NOMO-1 treated with dmso at 0.1 percent for 144 hours (cell line): ENCODE measurements around the gene RGMA.
"Not testable (repeated sequence)": the region's sequence is repeated elsewhere in the genome, so short reads cannot be mapped to it uniquely, and the experiment has no call there.

Source experiments
- DNase-seq: peaks from one replicate; lab custom pipeline; 2025; ENCODE audit not compliant: unreplicated experiment; lab: John Stamatoyannopoulos, UW

Gene RGMA

GRCh38 chr15:93035953-93036810 lies 52.8 kb downstream of the RGMA start:
- peak; percentile 43 for DNase-seq

- DNase-seq, result no peak
Measured at GRCh38 chr15:93035092-93035915, 53.7 kb downstream of the RGMA start.

GRCh38 chr15:93034512-93034911 lies 54.5 kb downstream of the RGMA start:
- DNase-seq, result no peak

GRCh38 chr15:93033434-93034045 lies 55.5 kb downstream of the RGMA start:
- no peak for DNase-seq

GRCh38 chr15:93032515-93033206 lies 56.4 kb downstream of the RGMA start:
- DNase-seq, result not testable (repeated sequence)

DNA sequence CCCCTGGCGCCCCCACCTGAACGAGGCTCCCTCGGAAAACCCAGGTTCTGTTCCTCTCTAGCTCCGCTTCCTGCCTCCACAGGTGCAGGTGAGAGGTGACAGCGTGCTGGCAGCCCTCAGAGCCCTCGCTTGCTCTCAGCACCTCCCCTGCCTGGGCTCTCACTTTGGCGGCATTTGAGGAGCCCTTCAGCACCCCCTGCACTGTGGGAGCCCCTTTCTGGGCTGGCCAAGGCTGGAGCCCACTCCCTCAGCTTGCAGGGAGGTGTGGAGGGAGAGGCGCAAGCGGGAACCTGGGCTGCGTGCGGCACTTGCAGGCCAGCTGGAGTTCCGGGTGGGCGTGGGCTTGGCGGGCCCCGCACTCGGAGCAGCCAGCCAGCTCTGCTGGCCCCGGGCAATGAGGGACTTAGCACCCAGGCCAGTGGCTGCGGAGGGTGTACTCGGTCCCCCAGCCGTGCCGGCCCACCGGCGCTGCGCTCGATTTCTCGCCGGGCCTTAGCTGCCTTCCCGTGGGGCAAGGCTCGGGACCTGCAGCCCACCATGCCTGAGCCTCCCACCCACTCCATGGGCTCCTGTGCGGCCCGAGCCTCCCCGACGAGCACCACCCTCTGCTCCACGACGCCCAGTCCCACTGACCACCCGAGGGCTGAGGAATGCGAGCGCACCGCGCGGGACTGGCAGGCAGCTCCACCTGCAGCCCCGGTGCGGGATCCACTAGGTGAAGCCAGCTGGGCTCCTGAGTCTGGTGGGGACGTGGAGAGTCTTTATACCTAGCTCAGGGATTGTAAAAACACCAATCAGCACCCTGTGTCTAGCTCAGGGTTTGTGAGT lies 57.2 kb downstream of the RGMA start:
- DNase-seq, result not testable (repeated sequence)

GRCh38 chr15:93031103-93031464 lies 57.9 kb downstream of the RGMA start:
- no peak for DNase-seq

GRCh38 chr15:93030430-93031102 lies 58.4 kb downstream of the RGMA start:
- no peak for DNase-seq

- no peak for DNase-seq
Measured at GRCh38 chr15:93029836-93030429, 59.1 kb downstream of the RGMA start.

DNA sequence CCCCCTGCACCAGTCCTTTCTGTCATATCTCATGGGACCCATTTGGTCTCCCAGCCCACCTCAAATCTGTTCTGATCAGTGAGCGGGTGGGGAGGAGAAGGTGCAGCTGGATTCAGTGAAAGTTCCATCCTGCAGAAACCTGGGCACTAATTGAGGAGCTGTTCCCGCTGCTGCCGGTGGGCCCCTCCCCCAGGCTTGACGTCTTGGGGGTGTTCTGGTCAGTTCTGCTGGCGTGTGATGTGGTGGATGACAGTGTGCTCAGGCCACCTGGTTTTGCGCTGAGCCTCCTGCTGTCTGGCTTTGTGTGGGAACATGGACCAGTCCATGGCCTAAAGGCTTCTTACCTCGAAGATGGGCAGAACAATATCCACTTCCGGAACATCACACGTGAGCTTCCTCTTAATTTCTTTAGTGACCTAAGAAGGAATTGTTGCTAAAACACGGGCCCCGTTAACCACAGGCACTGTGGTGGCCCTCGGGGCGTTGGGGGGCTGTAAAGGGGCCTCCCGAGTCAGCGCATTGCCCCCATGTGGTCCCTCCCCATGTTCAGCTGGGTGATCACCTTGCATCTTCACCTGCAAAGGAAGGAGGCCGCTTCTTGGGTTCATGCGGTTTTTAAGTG lies 59.7 kb downstream of the RGMA start:
- no peak for DNase-seq

- DNase-seq, result peak; percentile 88
Measured at GRCh38 chr15:93028632-93029213, 60.3 kb downstream of the RGMA start.

DNA sequence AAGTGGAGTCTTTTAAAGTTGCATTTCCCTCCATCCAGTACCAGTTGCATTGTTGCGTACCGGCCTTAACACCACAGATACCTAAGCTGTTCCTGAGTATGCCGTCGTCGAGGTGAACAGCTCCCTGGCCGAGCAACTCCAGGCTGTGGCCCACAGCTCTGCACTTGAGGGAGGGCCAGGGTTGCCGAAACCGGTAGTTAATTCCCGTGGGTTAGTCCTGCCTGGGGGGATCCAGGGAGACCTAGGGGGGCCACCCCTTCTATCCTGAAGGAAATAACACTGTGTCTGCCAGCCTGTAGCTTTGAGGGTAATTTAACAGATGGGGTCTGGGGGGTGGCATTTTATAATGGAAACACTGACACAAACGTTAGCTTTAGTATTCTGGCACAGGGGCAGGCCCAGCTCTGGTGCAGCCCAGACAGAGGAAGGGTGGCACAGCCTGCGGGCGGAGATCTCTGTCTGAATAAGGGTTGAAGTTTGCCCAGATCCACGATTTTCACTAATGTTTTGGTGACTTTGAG lies 60.8 kb downstream of the RGMA start:
- DNase-seq, result no peak

- no peak for DNase-seq
Measured at GRCh38 chr15:93027413-93027812, 61.6 kb downstream of the RGMA start.

- DNase-seq, result no peak
Measured at GRCh38 chr15:93026380-93026817, 62.6 kb downstream of the RGMA start.

GRCh38 chr15:93025625-93025982 lies 63.4 kb downstream of the RGMA start:
- no peak for DNase-seq

DNA sequence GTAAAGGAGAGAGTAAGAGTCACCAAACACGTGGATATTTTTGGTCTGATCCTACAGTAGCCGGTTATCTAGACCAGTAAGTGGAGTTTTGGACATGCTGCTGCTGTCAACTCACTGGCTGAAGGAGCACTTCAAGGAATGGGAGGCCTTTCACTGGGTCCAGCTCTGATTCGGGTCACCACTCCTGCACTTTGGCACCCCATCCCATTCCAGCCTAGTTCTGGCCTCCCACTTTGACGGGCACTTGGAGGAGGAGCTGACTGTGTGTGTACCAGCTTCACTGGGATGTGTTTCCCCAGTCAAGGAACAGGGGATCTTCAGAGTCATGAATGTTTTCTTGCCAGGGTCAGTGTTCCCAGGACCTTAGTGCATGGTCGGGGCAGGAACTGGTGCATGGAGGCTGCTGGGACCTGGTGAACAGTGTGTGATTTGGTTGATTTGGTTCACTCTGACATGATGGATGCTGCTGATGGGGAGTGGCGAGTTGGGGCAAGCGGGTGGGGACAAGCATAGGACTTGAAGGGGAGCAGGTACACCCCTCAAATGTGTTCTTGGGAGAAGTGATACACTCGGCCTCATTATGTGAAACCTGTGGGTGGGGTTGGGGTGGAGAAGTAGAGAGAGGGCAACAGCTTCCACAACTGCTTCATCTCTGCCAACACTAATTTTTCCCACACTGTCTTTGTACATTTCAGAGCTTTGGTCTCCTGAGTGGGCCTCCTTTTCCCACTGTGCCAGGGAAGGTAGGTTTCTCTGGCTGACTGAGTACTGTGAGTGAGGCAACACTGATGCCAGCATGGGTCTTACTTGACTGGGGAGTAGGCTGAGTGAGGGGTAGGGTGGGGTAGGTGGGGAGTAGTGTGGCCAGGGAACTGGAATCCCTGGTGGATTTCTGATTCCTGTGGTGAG lies 64.0 kb downstream of the RGMA start:
- no peak for DNase-seq

- no peak for DNase-seq
Measured at GRCh38 chr15:93024293-93024692, 64.7 kb downstream of the RGMA start.
